HG02588 (cell line): ENCODE data around the gene ANHX.
"Not testable (repeated sequence)": the region's sequence is repeated elsewhere in the genome, so short reads cannot be mapped to it uniquely, and the experiment has no call there.

Experiments
- ATAC-seq: cut with Tn5 transposase; IDR thresholded peaks from one replicate; pipeline ENCODE4 v1.9.1; 2021; ENCODE audit warnings: mild to moderate bottlenecking, moderate library complexity; ENCODE audit not compliant: unreplicated experiment

ANHX gene

DNA sequence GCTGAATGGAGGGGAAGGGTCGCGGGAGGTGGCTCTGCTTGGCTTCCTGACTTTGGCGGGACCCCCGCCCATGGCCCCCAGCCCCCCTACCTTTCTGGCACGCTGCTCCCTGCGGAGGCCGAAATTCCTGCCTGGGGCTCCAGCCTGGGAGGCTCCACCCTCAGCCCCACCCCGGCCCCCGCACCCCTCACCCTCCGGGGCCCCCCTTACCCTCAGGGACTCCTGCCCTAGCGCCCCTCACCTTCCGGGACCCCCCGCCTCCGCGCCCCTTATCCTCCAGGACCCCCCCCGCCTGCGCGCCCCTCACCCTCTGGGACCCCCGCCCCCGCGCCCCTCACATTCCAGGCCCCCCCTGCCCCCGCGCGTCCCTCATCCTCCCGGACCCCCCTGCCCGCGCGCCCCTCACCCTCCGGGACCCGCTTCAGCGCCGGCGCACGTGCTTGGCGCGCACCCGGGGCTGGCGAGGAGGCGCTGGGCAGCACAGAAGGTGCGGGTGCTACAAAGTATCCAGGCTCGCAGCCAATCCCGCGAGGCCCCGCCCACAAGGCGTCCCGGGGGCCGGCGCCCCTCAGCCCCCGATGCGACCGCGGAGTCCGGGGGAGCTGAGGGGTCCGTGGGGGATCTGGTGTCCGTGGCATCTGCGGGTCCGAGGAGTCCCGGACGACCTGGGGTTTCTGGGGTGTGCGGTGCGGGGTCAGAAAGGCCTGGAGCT is at the start of gene ANHX:
ANHX (minus strand) TSS at position 477 of the 712 bp plus-strand sequence. CDS start 1,521 bp downstream, outside the sequence.
- ATAC-seq = no peak

DNA sequence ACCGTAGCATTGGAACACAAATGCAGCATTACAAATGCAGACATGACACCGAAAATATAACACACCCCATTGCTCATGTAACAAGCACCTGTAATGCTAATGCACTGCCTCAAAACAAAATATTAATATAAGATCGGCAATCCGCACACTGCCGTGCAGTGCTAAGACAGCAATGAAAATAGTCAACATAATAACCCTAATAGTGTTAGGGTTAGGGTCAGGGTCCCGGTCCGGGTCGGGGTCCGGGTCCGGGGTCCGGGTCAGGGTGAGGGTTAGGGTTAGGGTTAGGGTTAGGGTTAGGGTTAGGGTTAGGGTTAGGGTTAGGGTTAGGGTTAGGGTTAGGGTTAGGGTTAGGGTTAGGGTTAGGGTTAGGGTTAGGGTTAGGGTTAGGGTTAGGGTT is 29.0 kb upstream of the ANHX start:
- not testable (repeated sequence) for ATAC-seq

DNA sequence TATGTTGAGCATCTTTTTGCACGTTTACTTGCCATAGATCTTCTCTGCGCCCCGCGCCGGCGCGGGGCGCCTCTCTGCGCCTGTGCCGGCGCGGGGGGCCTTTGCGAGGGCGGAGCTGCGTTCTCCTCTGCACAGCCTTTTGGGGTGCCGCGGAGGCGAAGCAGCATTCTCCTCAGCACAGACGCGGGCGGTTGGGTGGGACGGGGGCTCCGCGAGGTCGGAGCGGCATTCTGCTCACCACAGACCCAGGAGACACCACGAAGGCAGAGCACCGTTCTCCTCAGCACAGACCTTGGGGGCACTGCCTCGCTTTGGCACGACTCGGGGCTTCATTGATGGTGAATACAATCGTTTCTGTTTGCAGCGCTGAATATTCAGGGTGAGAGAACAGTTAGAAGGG is 28.5 kb upstream of the ANHX start:
- ATAC-seq = no peak

DNA sequence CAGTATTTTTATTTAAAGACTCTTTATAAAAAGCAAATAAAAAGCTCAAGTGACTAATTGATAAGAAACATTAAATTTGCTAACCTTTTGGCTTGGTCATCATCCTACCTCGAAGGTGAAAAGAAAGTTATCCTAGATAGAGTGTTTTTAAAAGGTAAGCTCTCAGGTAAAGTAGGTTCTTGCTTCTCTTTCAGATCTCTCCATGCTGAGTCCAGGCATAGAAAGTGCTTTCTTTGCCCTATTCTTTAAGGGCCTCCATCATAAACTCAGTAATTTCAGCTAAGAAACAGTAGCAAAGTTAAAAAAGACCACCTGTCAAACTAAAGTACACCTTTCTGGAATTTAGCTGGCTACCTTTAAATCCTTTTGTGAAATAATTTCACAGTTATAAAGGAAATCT is 20.6 kb upstream of the ANHX start:
- ATAC-seq = no peak

DNA sequence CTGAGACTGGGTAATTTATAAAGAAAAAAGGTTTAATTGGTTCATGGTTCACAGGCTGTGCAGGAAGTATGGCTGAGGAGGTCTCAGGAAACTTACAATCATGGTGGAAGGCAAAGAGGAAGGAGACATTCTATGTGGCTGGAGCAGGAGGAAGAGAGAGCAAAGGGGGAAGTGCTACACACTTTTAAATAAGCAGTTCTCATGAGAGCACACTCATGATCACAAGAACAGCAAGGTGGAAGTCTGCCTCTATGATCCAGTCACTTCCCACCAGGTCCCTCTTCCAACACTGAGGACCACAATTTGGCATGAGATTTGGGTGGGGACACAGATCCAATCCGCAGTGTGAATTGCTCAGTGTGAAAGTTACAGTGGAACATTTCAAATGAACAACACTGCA is 20.2 kb upstream of the ANHX start:
- ATAC-seq = not testable (repeated sequence)

DNA sequence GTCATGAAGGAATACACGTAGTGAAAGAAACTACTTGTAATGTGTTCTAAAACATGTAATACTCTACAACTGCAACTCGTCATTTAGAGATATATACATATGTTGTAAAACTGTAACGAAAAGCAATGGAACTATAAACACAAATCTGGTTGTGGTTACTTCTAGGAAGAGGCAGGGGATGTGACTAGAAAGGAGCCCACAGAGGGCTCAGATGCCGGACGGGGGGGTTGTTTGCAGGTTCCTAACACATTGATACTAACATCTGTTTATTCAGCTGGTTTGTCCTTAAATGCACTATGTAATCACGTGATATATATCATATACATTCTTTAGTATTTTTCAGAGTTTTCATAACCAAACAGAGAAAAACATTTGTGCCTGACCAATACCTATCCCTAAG is 16.1 kb upstream of the ANHX start:
- no peak for ATAC-seq

DNA sequence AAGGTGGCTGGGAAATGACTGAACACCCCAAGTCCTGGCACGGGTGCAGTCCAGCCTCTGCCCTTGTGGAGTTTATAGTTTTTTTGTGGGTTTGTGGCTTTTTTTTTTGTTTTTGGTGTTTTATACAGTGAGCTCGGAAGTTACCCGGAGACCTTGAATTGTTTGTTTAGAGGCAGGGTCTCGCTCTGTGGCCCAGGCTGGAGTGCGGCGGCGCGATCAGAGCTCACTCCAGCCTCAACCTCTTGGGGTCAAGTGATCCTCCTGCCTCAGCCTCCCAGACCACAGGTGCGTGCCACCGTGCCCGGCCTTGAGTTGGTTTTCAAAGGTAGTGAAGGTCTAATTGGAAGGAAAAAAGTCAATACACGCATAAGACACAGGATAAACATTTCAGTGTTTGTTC is 879 bp upstream of the ANHX start:
- no peak for ATAC-seq

DNA sequence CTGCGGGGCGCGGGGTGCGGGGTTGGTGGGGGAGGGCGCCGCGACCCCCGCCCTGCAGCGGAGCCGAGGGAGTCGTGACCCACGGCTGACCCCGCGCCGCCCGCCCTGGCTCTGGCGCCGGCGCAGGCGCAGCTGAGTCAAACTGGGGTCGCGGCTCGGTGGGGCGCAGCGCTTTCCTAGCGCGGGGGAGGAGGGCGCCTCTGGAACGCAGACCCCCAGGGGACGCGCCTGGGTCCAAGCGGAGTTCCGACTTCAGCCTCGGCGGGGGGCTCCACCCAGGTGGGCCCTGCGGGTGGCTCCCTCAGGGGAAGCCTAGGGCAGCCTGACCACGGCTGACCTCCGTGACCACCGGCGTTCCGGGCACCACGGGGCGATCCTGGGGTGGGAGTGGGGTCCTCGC is 467 bp upstream of the ANHX start:
- no peak for ATAC-seq

DNA sequence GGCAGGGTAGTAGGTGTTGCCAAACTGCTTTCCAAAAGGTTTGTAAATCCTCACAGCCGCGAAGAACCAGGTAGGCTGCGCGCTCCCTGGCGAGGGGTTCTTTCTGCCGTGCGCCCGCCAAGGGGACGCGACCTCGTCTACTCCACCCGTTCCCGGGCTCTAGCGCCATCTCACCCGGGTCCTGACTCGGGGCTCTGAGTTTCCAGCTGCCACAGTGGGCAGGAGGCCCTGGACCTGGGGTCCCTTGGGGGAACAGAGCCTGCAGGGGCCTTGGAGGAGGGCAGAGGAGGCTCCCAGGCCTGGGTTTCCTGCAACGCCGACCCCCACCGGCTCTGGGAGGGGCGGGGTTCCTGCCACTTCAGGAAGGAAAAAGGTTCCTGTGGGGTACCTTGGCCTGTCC is 706 bp downstream of the ANHX start:
- ATAC-seq = no peak

DNA sequence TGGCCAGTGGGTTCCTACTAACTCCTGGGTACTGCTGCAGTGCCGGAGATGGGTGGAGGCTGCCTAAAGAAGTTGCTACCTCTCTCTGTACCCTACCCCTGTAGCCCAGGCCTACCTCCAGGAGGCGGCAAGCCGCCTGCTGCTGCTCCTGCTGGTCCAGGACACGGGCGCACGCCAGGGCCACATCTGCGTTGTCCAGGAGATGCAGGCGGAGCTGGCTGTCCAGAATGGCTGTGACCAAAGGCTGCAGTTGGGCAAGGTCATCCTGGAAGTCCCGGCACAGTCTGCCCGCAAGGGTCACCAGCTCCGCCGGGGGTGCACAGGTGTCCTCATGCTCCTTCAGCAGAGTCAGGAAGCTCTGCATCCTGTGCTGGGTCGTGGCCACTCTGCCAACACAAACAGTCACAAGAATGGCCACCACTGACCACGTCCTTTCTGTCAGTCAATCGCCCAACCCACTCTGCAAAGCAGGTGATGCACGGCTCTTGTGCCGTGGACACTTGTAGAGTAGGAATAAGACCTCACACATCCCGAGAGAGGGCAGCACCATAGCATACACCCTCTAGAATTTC is 1.6 kb downstream of the ANHX start:
- no peak for ATAC-seq

DNA sequence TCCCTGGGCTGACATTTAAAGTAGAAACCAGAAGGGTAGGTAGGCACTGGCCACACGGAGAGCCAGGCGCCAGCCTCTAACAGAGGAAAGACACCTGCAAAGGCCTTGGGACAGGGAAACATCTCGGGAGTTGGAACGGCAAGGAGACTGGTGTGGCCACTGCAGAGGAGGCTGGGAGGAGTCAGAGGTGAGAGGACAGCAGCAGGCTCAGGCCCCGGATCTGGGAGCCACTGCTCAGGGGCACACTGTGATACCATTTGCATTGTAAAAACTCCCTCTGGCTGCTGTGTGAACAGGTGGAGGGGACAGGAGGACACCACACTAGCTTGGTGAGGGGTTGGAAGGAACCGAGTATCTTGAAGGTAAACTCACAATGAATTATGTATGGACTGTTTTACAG is 2.7 kb downstream of the ANHX start:
- no peak for ATAC-seq

DNA sequence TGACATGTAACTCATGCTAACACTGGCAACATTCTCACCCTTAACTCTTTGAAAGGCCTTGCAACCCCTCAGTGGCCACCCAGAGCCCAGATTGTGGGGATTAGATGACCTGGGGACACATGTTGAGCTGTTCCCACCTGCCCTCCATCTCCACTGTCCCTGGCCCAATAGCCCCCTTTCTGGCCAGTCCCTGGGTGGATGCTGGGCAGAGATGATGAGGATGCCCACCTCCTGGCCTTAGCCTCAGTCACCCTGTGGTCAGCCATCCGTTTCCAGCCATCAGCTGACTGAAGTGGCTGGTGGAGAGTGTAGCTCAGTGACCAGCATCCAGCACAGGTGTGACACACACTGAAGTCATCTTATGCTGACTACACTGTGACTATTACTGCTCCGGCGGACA is 4.7 kb downstream of the ANHX start:
- no peak for ATAC-seq

DNA sequence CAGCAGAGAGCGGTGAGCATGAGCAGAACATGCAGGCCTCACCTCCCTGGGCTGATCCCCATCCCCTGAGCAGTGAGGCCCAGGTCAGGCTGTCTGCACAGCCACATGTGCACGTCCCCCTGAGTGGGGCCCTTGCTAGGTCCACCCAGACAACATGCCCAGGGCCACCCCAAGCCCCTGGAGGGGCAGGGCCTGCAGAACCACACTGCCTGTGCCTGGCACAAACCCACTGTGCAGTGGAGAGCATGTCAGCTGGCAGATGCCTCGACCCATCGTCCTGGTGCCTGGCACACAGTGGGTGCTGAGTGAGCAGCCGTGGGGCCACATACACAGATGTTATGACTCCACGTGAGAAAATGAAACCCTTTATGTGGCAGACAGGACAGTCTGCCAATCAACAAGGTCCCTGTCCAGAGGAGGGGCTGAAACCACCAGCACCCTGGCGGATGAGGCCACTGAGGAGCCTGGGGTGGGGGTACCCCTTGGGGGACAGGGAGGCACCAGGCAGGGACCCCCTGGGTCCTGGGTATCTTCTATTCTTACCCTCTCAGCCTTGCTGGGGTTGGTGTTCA is 8.3 kb downstream of the ANHX start:
- no peak for ATAC-seq

DNA sequence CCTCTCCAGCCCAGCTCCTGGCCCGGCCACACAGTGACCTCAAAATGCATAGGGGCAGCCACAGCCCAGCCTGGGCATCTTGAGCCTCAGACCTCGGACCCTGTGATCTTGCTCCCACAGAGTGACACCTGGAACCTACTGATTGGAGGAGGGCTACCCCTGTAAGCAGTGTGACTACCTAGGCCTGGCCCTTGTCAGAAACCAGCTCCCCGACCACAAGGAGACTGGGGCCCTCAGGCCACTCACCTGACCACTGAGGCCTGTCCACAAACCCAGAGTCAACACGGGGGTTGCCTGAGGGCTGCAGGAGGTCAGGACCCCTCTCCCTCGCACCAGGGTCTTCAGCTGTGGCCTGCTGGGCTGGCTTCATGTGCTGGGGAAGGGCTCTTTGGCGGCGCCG is 9.0 kb downstream of the ANHX start:
- no peak for ATAC-seq

DNA sequence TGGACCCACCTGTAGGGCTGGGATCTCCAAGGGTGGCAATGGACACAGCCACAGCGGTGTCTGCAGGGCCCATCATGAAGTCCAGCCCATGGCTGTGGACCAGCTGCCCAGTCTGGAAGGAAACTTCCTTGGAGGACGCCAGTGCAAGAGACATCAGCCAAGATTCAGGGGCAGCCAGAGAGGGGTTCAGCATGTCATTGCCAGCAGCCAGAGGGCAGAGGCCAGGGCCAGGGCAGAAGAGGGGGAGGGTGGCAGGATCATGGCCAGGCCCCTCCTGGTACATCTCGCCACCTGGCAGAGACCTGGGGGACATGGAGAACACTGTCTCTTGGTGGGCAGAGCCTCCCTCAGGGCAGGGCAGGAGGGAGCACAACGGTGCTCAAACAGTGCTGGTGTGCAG is 10.2 kb downstream of the ANHX start:
- ATAC-seq = no peak

DNA sequence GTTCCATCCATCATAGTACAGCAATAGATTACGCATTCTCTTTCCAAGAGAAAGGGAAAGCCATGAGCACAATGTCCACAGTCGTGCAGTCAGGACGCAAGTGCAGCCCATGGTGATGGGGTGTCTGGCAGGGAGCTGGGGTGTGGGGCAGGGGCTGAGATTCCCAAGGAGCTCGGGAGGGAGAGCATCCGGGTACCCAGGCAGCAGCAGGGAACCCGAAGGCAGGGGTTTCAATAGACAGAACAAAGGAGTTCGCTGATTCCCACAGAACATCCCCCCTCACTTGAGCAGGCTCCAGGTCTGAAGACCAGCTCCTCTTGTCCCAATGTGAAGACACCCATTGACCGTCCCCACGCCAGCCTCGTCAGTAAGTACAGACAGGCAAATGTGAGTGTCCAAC is 13.5 kb downstream of the ANHX start:
- no peak for ATAC-seq

DNA sequence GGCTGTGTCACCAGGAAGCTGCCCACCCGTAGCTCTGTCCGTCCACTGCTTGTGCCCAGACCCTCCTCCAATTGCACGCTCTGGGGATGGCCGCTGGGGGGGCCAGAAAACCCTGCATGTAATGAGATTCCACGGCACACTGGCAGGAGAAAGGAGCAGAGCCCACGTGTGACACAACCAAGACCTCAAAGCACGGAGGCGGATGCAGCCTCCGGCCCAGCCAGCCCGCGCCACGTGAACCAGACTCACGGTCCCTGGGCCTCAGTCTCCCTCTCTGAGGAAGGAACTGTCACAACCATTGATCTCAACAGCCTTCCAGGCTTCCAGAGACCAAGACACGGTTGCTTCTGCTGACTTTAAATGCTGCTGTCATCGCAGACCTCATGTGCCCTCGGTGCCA is 14.4 kb downstream of the ANHX start:
- no peak for ATAC-seq

DNA sequence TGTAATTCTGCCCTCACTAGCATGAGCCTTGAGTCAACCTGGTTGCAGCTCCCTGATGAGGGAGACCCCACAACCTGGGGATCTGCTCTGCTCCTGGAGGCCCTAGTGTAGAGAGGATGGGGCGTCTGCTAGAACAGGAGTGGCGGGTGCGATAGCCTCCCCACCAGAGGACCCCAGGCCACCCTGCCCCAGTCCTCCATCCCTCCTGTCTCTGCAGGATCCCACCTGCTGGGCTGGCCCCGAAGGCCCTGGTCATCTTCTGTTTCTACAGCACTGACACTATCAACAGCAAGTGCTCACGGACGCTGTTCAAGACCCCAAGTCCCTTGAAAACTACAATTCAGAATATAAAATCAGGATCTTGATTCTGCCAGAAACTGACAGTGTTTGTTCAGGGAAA is 15.2 kb downstream of the ANHX start:
- ATAC-seq = no peak

DNA sequence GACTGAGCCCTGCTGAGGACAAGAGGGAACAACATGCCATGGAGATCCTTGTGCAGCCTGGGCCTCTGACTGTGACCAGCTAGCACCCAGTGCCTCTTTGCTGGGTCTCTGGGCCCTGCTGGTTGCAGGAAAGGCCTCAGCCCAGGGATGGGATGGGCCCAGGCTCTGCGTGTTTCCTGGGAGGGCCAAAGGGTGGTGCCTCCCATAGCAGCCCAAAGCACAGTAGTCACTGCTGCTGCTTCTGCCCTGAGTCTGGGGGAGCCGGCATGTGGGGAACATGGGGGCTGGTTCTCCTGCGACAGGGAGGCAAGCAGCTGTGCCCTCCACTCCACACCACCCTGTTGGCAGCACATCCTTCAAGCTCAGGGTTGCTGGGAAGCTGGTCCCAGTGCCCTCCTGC is 18.5 kb downstream of the ANHX start:
- ATAC-seq = no peak

DNA sequence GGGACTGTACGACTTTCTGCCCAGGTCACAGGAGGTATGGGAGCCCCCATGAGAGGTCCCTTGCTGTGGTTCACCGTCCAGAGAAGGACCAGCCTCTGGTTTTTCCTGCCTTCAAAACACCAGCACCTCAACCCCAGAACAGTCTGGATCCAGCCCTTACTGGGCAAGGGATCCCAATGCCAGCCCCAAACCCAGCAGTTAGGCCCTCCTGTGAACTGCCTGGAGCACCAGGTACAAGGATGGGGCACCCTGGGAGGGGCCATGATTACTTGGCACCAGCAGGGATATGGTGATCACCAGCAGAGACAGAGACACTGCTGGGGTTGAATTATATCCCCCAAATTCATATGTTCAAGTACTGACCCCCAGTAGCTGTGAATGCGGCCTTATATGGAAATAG is 20.0 kb downstream of the ANHX start:
- ATAC-seq = no peak

DNA sequence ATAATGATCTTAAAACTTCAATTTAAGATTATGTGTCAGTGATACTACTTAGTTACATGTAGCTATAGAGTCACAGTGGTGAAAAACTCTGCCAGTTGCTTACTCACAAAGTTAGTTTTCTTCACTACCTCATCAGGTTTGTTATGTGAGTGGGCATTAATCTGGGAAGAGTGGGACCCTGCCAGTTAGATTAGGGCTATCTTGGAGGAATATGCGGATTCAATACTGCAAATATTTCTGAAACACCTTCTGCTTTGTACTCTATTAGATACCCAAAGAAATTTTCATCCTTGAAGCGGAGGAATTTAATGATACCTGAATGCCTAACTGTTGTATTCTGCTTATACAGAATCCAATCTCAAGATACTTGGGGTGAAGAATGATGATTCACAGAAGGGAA is 29.3 kb downstream of the ANHX start:
- no peak for ATAC-seq

DNA sequence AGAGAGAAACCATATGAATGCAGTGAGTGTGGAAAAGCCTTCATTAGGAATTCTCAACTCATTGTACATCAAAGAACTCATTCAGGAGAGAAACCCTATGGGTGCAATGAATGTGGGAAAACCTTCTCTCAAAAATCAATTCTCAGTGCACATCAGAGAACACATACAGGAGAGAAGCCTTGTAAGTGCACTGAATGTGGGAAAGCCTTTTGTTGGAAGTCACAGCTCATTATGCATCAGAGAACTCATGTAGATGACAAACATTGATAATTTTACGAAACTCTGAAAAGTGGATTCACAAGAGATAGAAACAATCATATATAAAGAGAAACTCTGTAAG is 31.4 kb downstream of the ANHX start:
- no peak for ATAC-seq
